ENCODE measurements around the gene ARHGAP24.

ARHGAP24 gene

GRCh38 chr4:86001591-86001990, 526.6 kb downstream of the ARHGAP24 start:
- TF ChIP-seq EZH2phosphoT487 (conservative IDR thresholded peaks at IDR 0.05; ENCODE audit: low read length) = no peak
- no peak for TF ChIP-seq CTCF (IDR thresholded peaks at IDR 0.05; ENCODE audit: insufficient read depth, low read length, poor library complexity, severe bottlenecking)
- H3K4me2 ChIP-seq (ENCODE audit: low read depth, low read length, poor library complexity, severe bottlenecking) = no peak overlapping the region
- no peaks in the 10 kb centered on the region for H3K9me2 ChIP-seq (replicated peaks; ENCODE audit: insufficient read depth, low read length)
- no peaks in the 10 kb centered on the region for H3K27me3 ChIP-seq (ENCODE audit: low read length)
- no peaks in the 10 kb centered on the region for H3F3A ChIP-seq (ENCODE audit: insufficient read depth)
- H2AFZ ChIP-seq (ENCODE audit: low read depth, low read length, severe bottlenecking) = no peak overlapping the region
- H3K4me3 ChIP-seq (ENCODE audit: insufficient read depth, low read length, poor library complexity, severe bottlenecking) = no peak overlapping the region
- H3K9me3 ChIP-seq (ENCODE audit: insufficient read depth, low read length) = no peaks in the 10 kb centered on the region
- H4K20me1 ChIP-seq (ENCODE audit: low read depth, low read length) = no peaks in the 10 kb centered on the region
- H3K27ac ChIP-seq (ENCODE audit: low read depth, low read length) = no peak overlapping the region
- H3K79me2 ChIP-seq (ENCODE audit: insufficient read depth, low read length) = no peaks in the 10 kb centered on the region
- no peaks in the 10 kb centered on the region for H3K36me3 ChIP-seq (ENCODE audit: low read length)
- H3K9ac ChIP-seq (ENCODE audit: low read length) = no peak overlapping the region

- no peaks in the 10 kb centered on the region for H3K36me3 ChIP-seq (ENCODE audit: low read length)
These were observed 529.1 kb downstream of the ARHGAP24 start for GRCh38 chr4:86004030-86004429.

GRCh38 chr4:86006057-86006456, 531.1 kb downstream of the ARHGAP24 start:
- Histone ChIP-seq H3K27ac (ENCODE audit: low read depth, low read length) (no peak overlapping the region), H3K79me2 (ENCODE audit: insufficient read depth, low read length) (no peaks in the 10 kb centered on the region), H3F3A (ENCODE audit: insufficient read depth) (no peaks in the 10 kb centered on the region), H4K20me1 (ENCODE audit: low read depth, low read length) (no peaks in the 10 kb centered on the region), H3K9ac (ENCODE audit: low read length) (no peak overlapping the region), H3K27me3 (ENCODE audit: low read length) (no peaks in the 10 kb centered on the region), H3K4me2 (ENCODE audit: low read depth, low read length, poor library complexity, severe bottlenecking) (no peak overlapping the region), H3K9me2 (replicated peaks; ENCODE audit: insufficient read depth, low read length) (no peaks in the 10 kb centered on the region), H3K36me3 (ENCODE audit: low read length) (no peaks in the 10 kb centered on the region), H2AFZ (ENCODE audit: low read depth, low read length, severe bottlenecking) (no peak overlapping the region), H3K4me3 (ENCODE audit: insufficient read depth, low read length, poor library complexity, severe bottlenecking) (no peak overlapping the region), H3K9me3 (ENCODE audit: insufficient read depth, low read length) (no peaks in the 10 kb centered on the region)
- TF ChIP-seq EZH2phosphoT487 (conservative IDR thresholded peaks at IDR 0.05; ENCODE audit: low read length) (no peak), CTCF (IDR thresholded peaks at IDR 0.05; ENCODE audit: insufficient read depth, low read length, poor library complexity, severe bottlenecking) (no peak)

More at GRCh38 chr4:86004030-86004429, 529.1 kb downstream of the ARHGAP24 start:
- Histone ChIP-seq H3K9me2 (replicated peaks; ENCODE audit: insufficient read depth, low read length) (no peaks in the 10 kb centered on the region), H2AFZ (ENCODE audit: low read depth, low read length, severe bottlenecking) (no peak overlapping the region), H3K9me3 (ENCODE audit: insufficient read depth, low read length) (no peaks in the 10 kb centered on the region), H3K9ac (ENCODE audit: low read length) (no peak overlapping the region), H3F3A (ENCODE audit: insufficient read depth) (no peaks in the 10 kb centered on the region), H3K4me3 (ENCODE audit: insufficient read depth, low read length, poor library complexity, severe bottlenecking) (no peak overlapping the region), H4K20me1 (ENCODE audit: low read depth, low read length) (no peaks in the 10 kb centered on the region), H3K27ac (ENCODE audit: low read depth, low read length) (no peak overlapping the region), H3K4me2 (ENCODE audit: low read depth, low read length, poor library complexity, severe bottlenecking) (no peak overlapping the region), H3K79me2 (ENCODE audit: insufficient read depth, low read length) (no peaks in the 10 kb centered on the region), H3K27me3 (ENCODE audit: low read length) (no peaks in the 10 kb centered on the region)
- TF ChIP-seq CTCF (IDR thresholded peaks at IDR 0.05; ENCODE audit: insufficient read depth, low read length, poor library complexity, severe bottlenecking) (no peak), EZH2phosphoT487 (conservative IDR thresholded peaks at IDR 0.05; ENCODE audit: low read length) (no peak)
